ENCODE measurements around the gene PPP1R37. TPM values are rescaled to one million over a fixed set of nuclear protein-coding genes. Genes with fewer than 3 reads are reported as not detected.
"Not testable (repeated sequence)": the region's sequence is repeated elsewhere in the genome, so short reads cannot be mapped to it uniquely, and the experiment has no call there.

Gene PPP1R37
- total RNA-seq, 1 experiment from 2014 or later = 20.4 TPM

GRCh38 chr19:45106363-45106762 is 13.4 kb downstream of the PPP1R37 start:
- H3K27ac ChIP-seq (ENCODE audit: low read length); POLR2A ChIA-PET; H3K27me3 ChIP-seq (ENCODE audit: control insufficient read depth, insufficient read depth, low read length); H3K4me3 ChIP-seq (ENCODE audit: low read depth in 2 of 2, low read length in 2 of 2); H3K4me1 ChIP-seq (ENCODE audit: control insufficient read depth, insufficient read depth, low read length); H3K36me3 ChIP-seq (ENCODE audit: control insufficient read depth, insufficient read depth, low read length); BruUV-seq (replicated peaks); intact Hi-C loops (cut with micrococcal nuclease; ENCODE audit: unreplicated experiment); in situ Hi-C loops (cut with HindIII; ENCODE audit: low pct_unique_long_range_greater_than_20kb, low sequenced_read_pairs); CTCF ChIA-PET; H3K9me3 ChIP-seq (ENCODE audit: control insufficient read depth, insufficient read depth, low read depth, low read length); DNase-seq (ENCODE audit: low read depth, low spot score); ATAC-seq: not testable (repeated sequence)

GRCh38 chr19:45107621-45108150 is 14.7 kb downstream of the PPP1R37 start:
- in situ Hi-C loops (cut with HindIII; ENCODE audit: low pct_unique_long_range_greater_than_20kb, low sequenced_read_pairs) = no loop called here
- no peaks in the 10 kb centered on the region for H3K27me3 ChIP-seq (ENCODE audit: control insufficient read depth, insufficient read depth, low read length)
- H3K27ac ChIP-seq (ENCODE audit: low read length) = no peak overlapping the region
- no TSS peak for BruUV-seq (replicated peaks)
- intact Hi-C loops (cut with micrococcal nuclease; ENCODE audit: unreplicated experiment) = no loop called here
- no peaks in the 10 kb centered on the region for H3K36me3 ChIP-seq (ENCODE audit: control insufficient read depth, insufficient read depth, low read length)
- DNase-seq (ENCODE audit: low read depth, low spot score) (no peak), ATAC-seq (no peak)
- POLR2A ChIA-PET = no interaction called here
- TF ChIP-seq POLR2AphosphoS5 (IDR thresholded peaks at IDR 0.05; ENCODE audit: low read depth, low read length) (no peak), SIN3A (IDR thresholded peaks at IDR 0.05; ENCODE audit: borderline replicate concordance, insufficient read depth, low read depth, low read length) (no peak), REST (IDR thresholded peaks at IDR 0.05; ENCODE audit: insufficient read depth in 1 of 2, low read depth in 2 of 2, low read length in 1 of 2) (no peak), CTCF (IDR thresholded peaks at IDR 0.05) (no peak), TCF7L2 (IDR thresholded peaks at IDR 0.05; ENCODE audit: low read depth, low read length) (no peak)
- no peak overlapping the region for H3K4me3 ChIP-seq (ENCODE audit: low read depth in 2 of 2, low read length in 2 of 2)
- H3K4me1 ChIP-seq (ENCODE audit: control insufficient read depth, insufficient read depth, low read length) = no peaks in the 10 kb centered on the region; the same call in 1 of the 2 replicates
- no peaks in the 10 kb centered on the region for H3K9me3 ChIP-seq (ENCODE audit: control insufficient read depth, insufficient read depth, low read depth, low read length)
- CTCF ChIA-PET = no interaction called here

GRCh38 chr19:45110851-45111266 is 17.9 kb downstream of the PPP1R37 start:
- POLR2A ChIA-PET = interaction anchor here (0.6 kb wide), 1 partner anchor 12 kb away, joined by 5 read pairs; no protein-coding TSS in a partner anchor
- in situ Hi-C loops (cut with HindIII; ENCODE audit: low pct_unique_long_range_greater_than_20kb, low sequenced_read_pairs) = no loop called here
- Histone ChIP-seq H3K9me3 (ENCODE audit: control insufficient read depth, insufficient read depth, low read depth, low read length) (no peaks in the 10 kb centered on the region), H3K27me3 (ENCODE audit: control insufficient read depth, insufficient read depth, low read length) (no peaks in the 10 kb centered on the region), H3K27ac (ENCODE audit: low read length) (no peak overlapping the region), H3K4me1 (ENCODE audit: control insufficient read depth, insufficient read depth, low read length) (no peaks in the 10 kb centered on the region), H3K4me3 (ENCODE audit: low read depth in 2 of 2, low read length in 2 of 2) (no peak overlapping the region), H3K36me3 (ENCODE audit: control insufficient read depth, insufficient read depth, low read length) (no peaks in the 10 kb centered on the region)
- ATAC-seq (no peak), DNase-seq (ENCODE audit: low read depth, low spot score) (no peak)
- intact Hi-C loops (cut with micrococcal nuclease; ENCODE audit: unreplicated experiment) = no loop called here
- no TSS peak for BruUV-seq (replicated peaks)
- CTCF ChIA-PET = no interaction called here
- TF ChIP-seq SIN3A (IDR thresholded peaks at IDR 0.05; ENCODE audit: borderline replicate concordance, insufficient read depth, low read depth, low read length) = no peak
- no peak for TF ChIP-seq POLR2AphosphoS5 (IDR thresholded peaks at IDR 0.05; ENCODE audit: low read depth, low read length)
- TF ChIP-seq REST (IDR thresholded peaks at IDR 0.05; ENCODE audit: insufficient read depth in 1 of 2, low read depth in 2 of 2, low read length in 1 of 2) = no peak
- no peak for TF ChIP-seq TCF7L2 (IDR thresholded peaks at IDR 0.05; ENCODE audit: low read depth, low read length)
- TF ChIP-seq CTCF (IDR thresholded peaks at IDR 0.05) = no peak
